ENCODE measurements around the gene ST6GAL1. TPM values are rescaled to one million over a fixed set of nuclear protein-coding genes. Genes with fewer than 3 reads are reported as not detected.
"Not testable (repeated sequence)": the region's sequence is repeated elsewhere in the genome, so short reads cannot be mapped to it uniquely, and the experiment has no call there.

ST6GAL1 gene
- total RNA-seq, 1 donor from 2014 or later: 32.5 TPM

GRCh38 chr3:187020376-187020775, 90.0 kb downstream of the ST6GAL1 start:
- no peak for DNase-seq (ENCODE audit: low read depth in 2 of 2)

DNA sequence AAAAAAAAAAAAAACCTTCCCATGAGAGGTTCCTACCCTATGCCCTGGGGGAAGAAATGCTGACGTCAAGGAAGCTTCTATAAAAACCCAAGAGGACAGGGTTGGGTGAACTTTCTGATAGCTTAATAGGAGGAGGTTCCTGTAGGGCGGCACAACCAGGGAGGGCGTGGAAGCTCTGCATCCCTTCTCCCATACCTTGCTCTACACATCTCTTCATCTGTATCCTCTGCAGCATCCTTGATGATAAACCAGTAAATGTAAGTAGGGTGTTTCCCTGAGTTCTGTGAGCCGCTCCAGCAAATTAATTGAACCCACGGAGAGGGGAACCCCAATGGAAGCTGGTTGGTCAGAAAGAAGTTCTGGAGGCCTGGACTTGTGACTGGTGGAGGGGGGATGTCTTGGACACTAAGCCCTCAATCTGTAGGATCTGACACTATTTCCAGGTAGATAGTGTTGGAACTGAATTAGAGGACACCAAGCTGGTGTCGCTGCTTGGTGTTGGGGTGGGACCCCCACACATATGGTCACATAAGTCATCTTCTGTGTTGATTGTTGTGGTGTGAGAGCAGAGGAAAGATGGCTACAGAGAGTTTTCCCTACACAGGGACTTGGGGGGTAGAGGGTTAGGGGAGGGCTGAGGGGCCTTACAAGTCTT, 91.5 kb downstream of the ST6GAL1 start:
- DNase-seq (ENCODE audit: low read depth in 2 of 2): no peak

DNA sequence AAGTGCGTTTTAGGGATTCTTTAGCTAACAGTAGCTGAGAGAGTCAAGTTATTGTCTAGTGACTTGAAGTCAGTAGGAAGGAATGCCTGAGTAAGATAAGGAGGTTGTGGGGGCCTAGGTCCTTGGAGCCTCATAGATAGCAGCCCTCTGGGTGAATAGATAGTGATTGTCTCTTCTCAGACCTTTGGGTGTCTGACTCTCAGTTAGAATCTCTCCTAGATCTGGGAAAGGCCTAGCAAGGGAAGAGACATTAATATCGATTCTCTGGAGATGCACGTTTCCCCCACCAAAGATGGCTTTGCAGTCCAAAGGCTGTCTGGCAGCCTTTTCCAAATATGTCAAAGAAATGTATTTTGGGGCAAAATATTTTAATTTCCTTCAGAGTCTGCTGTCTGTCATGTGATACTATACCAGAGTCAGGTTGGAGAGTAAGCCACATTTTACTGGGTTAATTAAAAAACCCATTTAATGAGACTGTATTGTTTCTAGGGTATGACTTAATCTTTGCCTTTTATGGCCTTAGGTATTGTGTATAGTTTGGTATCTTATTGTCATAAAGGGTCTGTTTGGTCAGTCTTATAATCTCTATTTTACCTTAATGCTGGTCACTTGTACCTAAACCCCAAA, 92.2 kb downstream of the ST6GAL1 start:
- no peak for DNase-seq (ENCODE audit: low read depth in 2 of 2)

DNA sequence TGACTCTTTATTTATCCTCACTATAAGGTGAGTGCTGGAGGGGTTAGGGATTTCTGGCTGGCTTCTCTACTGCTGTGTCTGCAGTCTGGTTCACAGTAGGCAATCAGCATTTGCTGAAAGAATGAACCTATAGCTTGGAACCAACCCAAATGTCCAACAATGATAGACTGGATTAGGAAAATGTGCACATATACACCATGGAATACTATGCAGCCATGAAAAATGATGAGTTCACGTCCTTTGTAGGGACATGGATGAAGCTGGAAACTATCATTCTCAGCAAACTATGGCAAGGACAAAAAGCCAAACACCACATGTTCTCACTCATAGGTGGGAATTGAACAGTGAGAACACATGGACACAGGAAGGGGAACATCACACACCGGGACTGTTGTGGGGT, 93.0 kb downstream of the ST6GAL1 start:
- not testable (repeated sequence) for DNase-seq (ENCODE audit: low read depth in 2 of 2)

GRCh38 chr3:187024536-187025226, 94.4 kb downstream of the ST6GAL1 start:
- DNase-seq (ENCODE audit: low read depth in 2 of 2): no peak

DNA sequence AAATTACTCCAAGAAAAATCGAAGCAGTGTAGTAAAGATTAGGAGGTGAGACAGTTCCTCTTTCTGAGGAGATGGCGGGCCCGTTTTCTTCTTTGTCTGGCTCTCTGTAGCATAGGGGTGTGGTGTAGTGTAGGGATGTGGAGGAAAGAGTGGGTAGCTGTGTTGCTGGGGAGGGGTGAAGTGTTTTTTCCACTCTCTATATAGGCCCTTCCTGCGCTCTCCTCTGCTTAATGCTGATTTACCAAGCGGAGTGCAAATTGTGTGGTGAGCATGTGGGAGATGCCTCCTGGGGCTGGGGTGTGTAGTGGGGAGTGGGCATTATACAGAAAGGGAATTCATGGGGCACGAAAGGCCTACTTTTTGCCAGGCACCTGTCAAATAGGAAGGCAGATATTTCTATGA, 94.9 kb downstream of the ST6GAL1 start:
- DNase-seq (ENCODE audit: low read depth in 2 of 2): no peak

- DNase-seq (ENCODE audit: low read depth in 2 of 2): no peak
These were observed 95.5 kb downstream of the ST6GAL1 start for GRCh38 chr3:187025656-187026316.

DNA sequence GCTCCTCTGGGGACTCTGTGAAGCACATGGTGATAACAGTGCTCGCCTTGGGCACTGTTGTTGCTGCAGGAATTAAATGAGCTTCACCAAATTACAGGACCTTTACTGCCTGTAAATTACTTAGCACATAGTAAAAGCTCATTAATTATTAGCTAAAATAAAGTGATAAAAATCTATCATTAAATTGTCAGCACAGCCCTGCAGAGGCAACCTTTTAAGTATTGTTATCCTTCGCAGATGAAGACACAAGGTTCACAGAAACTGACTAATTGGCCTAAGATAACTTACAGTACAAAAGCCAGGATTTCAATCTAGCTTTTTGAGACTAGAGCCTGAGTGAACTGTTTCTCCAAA, 96.0 kb downstream of the ST6GAL1 start:
- DNase-seq (ENCODE audit: low read depth in 2 of 2): no peak

- no peak for DNase-seq (ENCODE audit: low read depth in 2 of 2)
These were observed 97.4 kb downstream of the ST6GAL1 start for GRCh38 chr3:187027531-187028278.

- no peak for DNase-seq (ENCODE audit: low read depth in 2 of 2)
These were observed 101.6 kb downstream of the ST6GAL1 start for GRCh38 chr3:187031934-187032333.

- no peak for DNase-seq (ENCODE audit: low read depth in 2 of 2)
These were observed 106.1 kb downstream of the ST6GAL1 start for GRCh38 chr3:187036394-187036793.

DNA sequence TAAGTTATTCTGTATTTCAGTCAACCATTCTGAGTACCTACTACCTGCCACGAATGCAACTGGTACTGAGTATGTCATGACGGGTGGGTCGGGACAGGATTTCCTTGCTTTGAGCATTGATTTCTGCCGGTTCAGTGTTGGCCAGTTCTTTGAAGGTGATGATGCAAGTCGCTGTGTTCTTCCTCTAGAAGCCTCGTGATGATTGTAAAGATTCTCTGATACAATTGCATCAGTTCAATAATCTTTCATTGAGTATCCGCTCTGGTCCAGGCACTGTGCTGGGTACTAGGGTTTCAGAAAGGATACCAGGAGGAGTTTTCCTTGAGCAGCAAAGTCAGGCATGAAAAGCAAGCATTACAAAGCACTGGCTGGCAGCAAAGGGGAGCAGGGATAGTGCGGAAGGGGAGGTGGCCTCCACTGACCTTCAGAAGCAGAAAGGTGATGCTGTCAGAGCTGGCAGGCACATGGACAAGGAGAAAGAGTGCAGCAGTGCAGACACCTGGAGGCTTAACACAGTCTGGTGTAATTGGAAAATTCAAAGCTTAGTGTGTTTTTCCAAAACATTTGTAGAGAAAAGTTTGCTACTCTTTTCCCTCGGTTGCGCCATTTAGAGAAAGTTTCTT, 108.9 kb downstream of the ST6GAL1 start:
- no peak for DNase-seq (ENCODE audit: low read depth in 2 of 2)

DNA sequence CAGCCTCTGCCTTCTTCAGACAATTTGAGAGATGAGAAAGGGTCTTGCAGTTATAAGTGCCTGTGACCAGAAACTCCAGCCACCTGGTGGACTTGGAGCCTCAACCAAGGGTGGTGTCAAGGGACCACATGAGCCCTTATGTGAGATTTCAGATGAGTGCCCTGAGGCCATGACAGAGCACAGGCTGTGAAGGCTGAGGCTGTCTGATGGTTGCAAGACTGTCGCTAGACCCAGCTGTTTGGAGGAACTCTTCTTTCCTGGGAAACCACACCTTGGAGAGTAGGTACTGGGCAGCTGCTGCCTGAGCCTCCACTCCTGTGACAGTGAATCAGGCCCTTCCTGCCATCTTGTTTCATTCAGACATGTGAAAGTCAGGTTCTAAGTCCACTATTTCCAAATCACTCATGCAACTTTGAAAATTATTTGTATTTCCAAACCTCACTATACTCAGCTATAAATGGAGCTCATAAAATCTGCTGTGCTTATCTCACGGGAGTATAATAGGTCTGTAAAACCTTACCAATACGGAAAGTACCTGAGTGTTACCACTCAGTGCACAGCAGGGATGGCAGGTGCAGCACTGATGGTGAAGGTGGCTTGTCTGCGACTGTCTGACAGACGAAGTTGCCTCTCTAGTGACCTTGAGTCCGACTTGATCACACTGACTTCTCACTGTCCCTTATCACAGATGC, 109.5 kb downstream of the ST6GAL1 start:
- no peak for DNase-seq (ENCODE audit: low read depth in 2 of 2)

GRCh38 chr3:187040516-187041361, 110.4 kb downstream of the ST6GAL1 start:
- DNase-seq (ENCODE audit: low read depth in 2 of 2): peak in 1 of 2 donors; percentile 34

DNA sequence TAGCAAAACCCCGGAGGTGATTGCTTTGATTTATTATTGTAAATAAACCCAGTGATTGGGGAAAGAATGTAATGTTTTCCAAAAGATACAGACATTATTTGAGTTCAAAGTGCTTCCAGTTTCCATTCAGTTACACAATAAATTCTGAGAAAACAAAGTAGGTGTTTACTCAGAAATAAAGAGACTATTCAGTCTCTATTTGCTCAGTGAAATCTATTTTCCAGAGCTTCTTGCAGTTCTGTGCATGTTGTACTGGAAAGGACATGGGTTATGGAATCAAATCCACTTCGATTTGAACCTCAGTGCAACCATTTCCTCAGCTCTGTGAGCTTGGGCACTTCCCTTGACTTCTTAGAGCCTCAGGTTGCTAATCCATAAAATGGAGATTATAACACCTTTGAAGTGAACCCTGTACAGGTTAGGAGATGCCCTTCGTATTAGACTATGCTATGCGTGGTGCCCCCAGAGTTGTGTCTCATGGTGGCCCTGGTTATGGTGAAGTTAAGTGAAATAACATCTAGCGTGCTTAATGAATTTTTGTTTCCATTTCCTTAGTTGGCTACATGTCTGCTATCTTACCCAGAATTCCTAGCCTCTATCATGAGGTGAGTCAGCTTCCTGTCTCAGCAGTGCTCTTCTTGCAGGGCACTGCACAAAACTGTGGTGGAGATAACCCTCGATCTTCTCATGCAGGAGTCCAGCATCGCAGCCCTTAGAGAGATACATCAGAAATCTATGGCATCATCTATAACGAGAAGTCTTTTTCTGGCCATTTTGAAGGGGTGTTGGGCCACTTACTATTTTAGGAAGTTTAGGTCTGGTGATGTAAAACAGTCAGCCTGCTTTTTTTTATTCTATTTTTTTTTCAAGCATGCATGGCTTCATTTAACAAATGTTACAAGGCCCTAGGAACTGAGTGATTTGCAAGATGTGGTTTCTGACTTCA, 111.3 kb downstream of the ST6GAL1 start:
- DNase-seq (ENCODE audit: low read depth in 2 of 2): peak in 1 of 2 donors; percentile 73

- no peak for DNase-seq (ENCODE audit: low read depth in 2 of 2)
These were observed 112.0 kb downstream of the ST6GAL1 start for GRCh38 chr3:187042346-187042745.

GRCh38 chr3:187042874-187043458, 112.6 kb downstream of the ST6GAL1 start:
- DNase-seq (ENCODE audit: low read depth in 2 of 2): no peak

GRCh38 chr3:187044206-187044605, 113.9 kb downstream of the ST6GAL1 start:
- peak in 1 of 2 donors; percentile 89 for DNase-seq (ENCODE audit: low read depth in 2 of 2)

All from dermis microvascular lymphatic vessel endothelial cell (primary cell).